Psoas muscle (tissue), 8 donors: ENCODE measurements around the gene SMG6. TPM values are rescaled to one million over a fixed set of nuclear protein-coding genes. Genes with fewer than 3 reads are reported as not detected.

Experiments used
- ATAC-seq, 4 donors: fragments of 200-7000 bp; cut with Tn5 transposase; one replicate each; pipeline ENCODE4 v1.9.1; 2020; ENCODE audit warnings: moderate library complexity in 3 of 4, mild to moderate bottlenecking in 2 of 4
- DNase-seq, 2 donors: peaks; one replicate each; pipeline ENCODE4 v3.0.0-alpha.2; 2020
- H3K27ac ChIP-seq: fragments of 200-600 bp; one replicate; pipeline ENCODE4 v1.8.0; 2022
- H3K27me3 ChIP-seq, 3 donors: fragments of 200-600 bp in 1 of 3; one replicate each; pipeline versions ENCODE4 v1.6.1 to v1.8.0; 2013 to 2022; ENCODE audit warnings: low read length in 2 of 3, mild to moderate bottlenecking in 2 of 3, moderate library complexity in 1 of 3; ENCODE audit not compliant: insufficient read depth in 3 of 3
- H3K36me3 ChIP-seq, 2 donors: fragments of 200-600 bp in 1 of 2; one replicate each; pipeline versions ENCODE4 v1.6.1 to v1.8.0; 2013 to 2022; ENCODE audit warnings: low read depth in 1 of 2, mild to moderate bottlenecking in 1 of 2, moderate library complexity in 1 of 2; ENCODE audit not compliant: insufficient read depth in 1 of 2
- H3K4me1 ChIP-seq: fragments of 200-600 bp; one replicate; pipeline ENCODE4 v1.8.0; 2022
- H3K4me3 ChIP-seq: fragments of 200-600 bp; one replicate; pipeline ENCODE4 v1.8.0; 2022; ENCODE audit warnings: mild to moderate bottlenecking
- H3K9me3 ChIP-seq: fragments of 200-600 bp; one replicate; pipeline ENCODE4 v1.8.0; 2022
- WGBS, 3 donors: extraction: QIAGEN DNeasy Blood & Tissue Kit; methylation state at CpG; one replicate each; pipeline versions ENCODE4 v1.1.6 to v1.1.7; 2013; 5-methylcytosine and 5-hydroxymethylcytosine counted together
- intact Hi-C, 2 donors: fragments of 100-400 bp; cut with DNase I; formaldehyde crosslinking; loops; one replicate each; pipeline versions ENCODE4 v1.11.0 to v1.14.2; 2022
- polyA plus RNA-seq, 3 donors: library from polyadenylated mRNA; stranded (reverse); fragments of 200-250 nt; gene quantifications; one replicate each; pipeline ENCODE4 v1.2.3, GENCODE V29; 2013
- total RNA-seq, 4 donors: library from RNA; stranded (reverse); fragmentation: NEBNext Ultra II Directional in 2 of 4; extraction: Animal tissue kit (Norgen Biotek cat#: 25700) in 2 of 4; gene quantifications; one replicate each; pipeline versions ENCODE4 v1.2.1 to v1.2.4, GENCODE V29; 2021 to 2023
- TF ChIP-seq, protein P1 (sequence below): fragments of 200-600 bp; IDR thresholded peaks from one replicate; pipeline ENCODE4 v1.8.0; 2022; ENCODE audit warnings: antibody characterized with exemption
- donor health status: healthy with polysubstance abuse.
- donor health status: DM: no; HTN: no; CAD: no; lungs with moderate emphysema.
- donor health status: Bipolar disorder and iron deficiency.
- donor health status: healthy.
- donor health status: DM: yes; HTN: yes; CAD: no.
- donor health status: DM: no; HTN: no; CAD: no.
- donor health status: DM: no; HTN: no; CAD: no.
- donor health status: DM: yes; HTN: yes; CAD: no.

SMG6 gene
- total and polyA plus RNA-seq, 7 donors, result 9.4 to 24.1 (median 16.3) TPM

DNA sequence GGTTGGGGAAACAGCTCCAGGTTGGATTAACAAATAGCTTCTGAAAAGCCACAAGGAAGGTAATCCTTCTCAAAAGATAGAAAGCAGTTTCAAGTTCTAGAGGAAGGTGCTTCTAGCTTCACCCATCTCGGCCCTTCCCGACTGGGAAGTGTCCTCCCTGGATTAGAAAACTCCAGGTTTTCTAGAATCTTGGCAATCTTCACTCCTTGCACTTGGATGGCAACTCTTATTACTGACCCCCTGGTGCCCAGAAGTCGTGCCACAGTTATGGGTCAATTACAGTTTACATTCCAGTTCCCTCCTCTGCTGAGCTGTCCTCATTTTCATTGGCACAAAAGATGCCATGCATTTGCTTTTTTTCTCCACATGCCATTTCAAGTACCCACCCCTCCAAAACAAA is 65.6 kb downstream of the SMG6 start:
- peaks cover 0 to 14% of the 10 kb centered on the region in 2 donors for H3K36me3 ChIP-seq
- 15 to 17% (median 16%) methylated on average over 3 of the region's 3 CpGs for WGBS, 3 donors
- H3K4me3 ChIP-seq, result peak overlapping the region; percentile 57
- no peaks in the 10 kb centered on the region for H3K9me3 ChIP-seq
- H3K27ac ChIP-seq, result peak overlapping the region; percentile 95
- intact Hi-C loops, result loop anchor here in 1 of 2 donors (5.0 kb wide), 1 partner anchor 61 kb away; no protein-coding TSS in a partner anchor
- DNase-seq, result no peak
- TF ChIP-seq, protein P1, sequence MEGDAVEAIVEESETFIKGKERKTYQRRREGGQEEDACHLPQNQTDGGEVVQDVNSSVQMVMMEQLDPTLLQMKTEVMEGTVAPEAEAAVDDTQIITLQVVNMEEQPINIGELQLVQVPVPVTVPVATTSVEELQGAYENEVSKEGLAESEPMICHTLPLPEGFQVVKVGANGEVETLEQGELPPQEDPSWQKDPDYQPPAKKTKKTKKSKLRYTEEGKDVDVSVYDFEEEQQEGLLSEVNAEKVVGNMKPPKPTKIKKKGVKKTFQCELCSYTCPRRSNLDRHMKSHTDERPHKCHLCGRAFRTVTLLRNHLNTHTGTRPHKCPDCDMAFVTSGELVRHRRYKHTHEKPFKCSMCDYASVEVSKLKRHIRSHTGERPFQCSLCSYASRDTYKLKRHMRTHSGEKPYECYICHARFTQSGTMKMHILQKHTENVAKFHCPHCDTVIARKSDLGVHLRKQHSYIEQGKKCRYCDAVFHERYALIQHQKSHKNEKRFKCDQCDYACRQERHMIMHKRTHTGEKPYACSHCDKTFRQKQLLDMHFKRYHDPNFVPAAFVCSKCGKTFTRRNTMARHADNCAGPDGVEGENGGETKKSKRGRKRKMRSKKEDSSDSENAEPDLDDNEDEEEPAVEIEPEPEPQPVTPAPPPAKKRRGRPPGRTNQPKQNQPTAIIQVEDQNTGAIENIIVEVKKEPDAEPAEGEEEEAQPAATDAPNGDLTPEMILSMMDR, result no peak
- no peaks in the 10 kb centered on the region for H3K27me3 ChIP-seq
- peaks cover 57% of the 10 kb centered on the region for H3K4me1 ChIP-seq
- peak; percentile 5 to 49 (median 18) for ATAC-seq

DNA sequence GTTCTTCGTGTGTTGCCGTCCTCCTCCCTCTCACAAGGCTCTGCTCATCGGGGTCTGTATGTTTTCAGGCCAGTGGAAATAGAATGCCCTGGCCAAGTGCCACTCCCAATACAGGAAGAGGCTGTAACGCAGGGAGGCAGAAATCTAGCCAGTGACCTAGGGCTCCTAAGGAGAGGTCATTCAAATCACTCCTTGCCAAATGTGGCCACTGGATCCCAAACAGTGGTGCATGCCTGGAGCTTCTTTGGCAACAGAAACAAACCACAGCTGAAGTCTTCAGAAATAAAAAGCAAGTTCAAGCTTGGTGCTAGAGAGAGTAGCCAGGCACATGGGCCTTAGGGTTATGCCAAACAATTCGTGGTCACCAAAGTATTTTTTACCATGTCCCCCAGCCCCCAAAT is 66.1 kb downstream of the SMG6 start:
- 7 to 15% (median 11%) methylated on average over 5 of the region's 5 CpGs for WGBS, 3 donors
- no peaks in the 10 kb centered on the region for H3K27me3 ChIP-seq
- peak overlapping the region; percentile 95 for H3K27ac ChIP-seq
- peaks cover 0 to 12% of the 10 kb centered on the region in 2 donors for H3K36me3 ChIP-seq
- H3K4me3 ChIP-seq, result peak overlapping the region; percentile 57
- DNase-seq, result peak; percentile 65 to 69
- H3K4me1 ChIP-seq, result peaks cover 60% of the 10 kb centered on the region
- peak; percentile 70 to 85 (median 76) for ATAC-seq
- intact Hi-C loops, result loop anchor here in 1 of 2 donors (5.0 kb wide), 1 partner anchor 60 kb away; no protein-coding TSS in a partner anchor
- H3K9me3 ChIP-seq, result no peaks in the 10 kb centered on the region
- TF ChIP-seq, protein P1, result no peak

DNA sequence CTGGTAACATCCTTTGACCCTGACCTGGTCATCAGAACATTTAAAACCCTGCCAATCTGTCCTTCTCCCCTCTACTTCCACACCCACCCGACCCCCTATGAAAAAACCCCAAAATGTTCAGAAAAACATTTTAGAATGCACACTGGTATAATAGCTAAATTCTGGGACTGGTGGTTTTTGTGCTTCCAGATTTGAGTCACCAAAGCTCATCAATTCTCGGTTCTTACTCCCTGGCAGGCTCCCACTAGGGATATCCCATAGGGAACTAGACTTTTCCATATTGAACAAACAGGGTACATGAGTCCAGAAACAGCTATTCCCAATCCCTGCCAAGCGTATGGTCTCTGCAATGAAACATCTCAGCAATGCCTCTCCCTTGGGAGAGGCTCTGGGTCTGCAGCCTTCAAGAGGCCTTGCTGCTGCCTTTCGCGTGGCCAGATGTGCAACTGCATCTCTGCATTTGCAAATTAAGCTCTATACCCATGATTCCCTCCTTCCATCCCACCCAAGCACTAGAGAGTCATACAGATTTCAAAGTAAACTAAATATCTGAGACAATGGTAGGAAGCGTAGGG is 67.7 kb downstream of the SMG6 start:
- DNase-seq, result peak; percentile 56 to 71
- H3K4me1 ChIP-seq, result peaks cover 69% of the 10 kb centered on the region
- TF ChIP-seq, protein P1, result no peak
- H3K36me3 ChIP-seq, result peaks cover 0 to 12% of the 10 kb centered on the region in 2 donors
- no peak overlapping the region for H3K4me3 ChIP-seq
- H3K27ac ChIP-seq, result peak overlapping the region; percentile 53
- ATAC-seq, result no peak
- no peaks in the 10 kb centered on the region for H3K27me3 ChIP-seq
- H3K9me3 ChIP-seq, result no peaks in the 10 kb centered on the region
- intact Hi-C loops, result loop anchor here in 1 of 2 donors (5.0 kb wide), 1 partner anchor 59 kb away; no protein-coding TSS in a partner anchor
- 63 to 78% (median 74%) methylated on average over 6 of the region's 6 CpGs for WGBS, 3 donors

DNA sequence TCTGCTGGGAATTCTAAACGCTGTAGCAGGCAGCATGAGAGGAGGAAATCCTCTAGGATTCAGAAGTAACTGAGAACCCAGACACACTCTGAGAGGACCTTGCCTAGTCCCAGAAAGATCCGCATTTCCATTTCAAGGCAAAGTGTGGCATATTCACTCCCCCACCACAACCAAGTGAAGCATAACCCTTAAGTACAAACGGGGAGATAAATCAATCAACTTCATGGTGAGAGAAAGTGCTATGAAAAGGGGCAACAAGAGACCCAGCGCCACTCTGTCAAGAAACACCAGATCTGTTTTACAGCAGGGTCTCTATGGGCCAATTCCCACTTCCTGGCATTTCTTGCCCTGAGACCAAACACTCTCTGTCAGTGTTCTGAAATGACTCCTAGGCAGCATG is 68.3 kb downstream of the SMG6 start:
- peaks cover 65% of the 10 kb centered on the region for H3K4me1 ChIP-seq
- intact Hi-C loops, result loop anchor here in 1 of 2 donors (5.0 kb wide), 1 partner anchor 58 kb away; no protein-coding TSS in a partner anchor
- TF ChIP-seq, protein P1, result no peak
- peak overlapping the region; percentile 53 for H3K27ac ChIP-seq
- H3K27me3 ChIP-seq, result no peaks in the 10 kb centered on the region
- 78 to 81% (median 79%) methylated on average over 4 of the region's 4 CpGs for WGBS, 3 donors
- H3K4me3 ChIP-seq, result no peak overlapping the region
- DNase-seq (no peak), ATAC-seq (no peak)
- H3K36me3 ChIP-seq, result peaks cover 0 to 12% of the 10 kb centered on the region in 2 donors
- H3K9me3 ChIP-seq, result no peaks in the 10 kb centered on the region
